Coronary artery (tissue), 2 donors: ENCODE measurements around the gene NAA15.

Experiments
- DNase-seq: peaks from one replicate; pipeline ENCODE4 v3.0.0-alpha.2; 2017; ENCODE audit warnings: low spot score
- H3K27ac ChIP-seq, 2 donors: fragments of 200-600 bp; sonication (generic); one replicate each; pipeline ENCODE4 v1.5.1; 2016 to 2019
- H3K4me3 ChIP-seq: fragments of 200-600 bp; sonication (generic); 2 replicates; pipeline ENCODE4 v1.5.1; 2016; ENCODE audit warnings: mild to moderate bottlenecking, moderate library complexity
- TF ChIP-seq, protein P1 (sequence below): fragments of 200-600 bp; sonication (generic); IDR thresholded peaks from one replicate; pipeline ENCODE4 v1.5.1; 2019; ENCODE audit warnings: antibody characterized with exemption

Gene NAA15

DNA sequence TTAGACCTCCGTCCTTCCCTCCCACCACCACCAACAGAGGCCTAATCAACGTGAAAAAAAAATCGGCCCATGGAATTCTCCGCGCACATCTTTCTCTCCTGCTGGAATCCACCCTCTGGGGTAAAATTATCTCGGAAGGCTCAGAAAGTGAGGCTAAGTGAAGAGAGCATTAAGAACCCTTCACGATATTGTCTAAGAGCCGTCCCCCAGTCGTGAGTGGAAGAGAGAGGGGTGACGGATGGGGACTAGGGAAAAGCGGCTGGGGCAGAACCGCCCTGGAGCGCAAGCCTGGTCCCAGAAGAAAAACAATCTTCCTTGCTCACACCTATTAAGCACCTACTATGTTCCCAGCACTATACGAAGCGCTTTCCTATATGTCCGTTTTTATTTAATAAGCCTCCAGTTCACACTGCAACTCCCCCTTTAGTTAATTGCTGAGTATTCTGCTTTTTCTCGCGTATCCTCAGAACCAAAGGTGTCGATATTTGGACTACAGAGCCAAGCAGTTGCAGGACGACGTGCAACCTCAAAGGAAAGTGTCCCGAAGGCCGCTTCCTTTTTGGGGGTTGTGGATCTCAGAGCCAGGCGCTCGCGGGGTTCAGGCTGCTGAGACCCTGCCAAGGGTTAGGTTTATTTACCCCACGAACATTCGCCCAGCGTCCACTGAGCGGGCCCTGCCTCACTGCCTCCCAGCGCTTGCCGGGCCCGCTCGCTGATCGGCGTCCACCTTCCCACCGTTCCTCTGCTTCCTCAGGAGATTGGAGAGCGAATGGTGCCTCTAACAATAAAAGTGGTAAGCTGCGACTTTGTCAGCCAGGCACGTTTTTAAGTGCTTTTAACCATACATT, 22.2 kb upstream of the NAA15 start:
- peak overlapping the region; percentile 75 for H3K4me3 ChIP-seq
- TF ChIP-seq, protein P1, sequence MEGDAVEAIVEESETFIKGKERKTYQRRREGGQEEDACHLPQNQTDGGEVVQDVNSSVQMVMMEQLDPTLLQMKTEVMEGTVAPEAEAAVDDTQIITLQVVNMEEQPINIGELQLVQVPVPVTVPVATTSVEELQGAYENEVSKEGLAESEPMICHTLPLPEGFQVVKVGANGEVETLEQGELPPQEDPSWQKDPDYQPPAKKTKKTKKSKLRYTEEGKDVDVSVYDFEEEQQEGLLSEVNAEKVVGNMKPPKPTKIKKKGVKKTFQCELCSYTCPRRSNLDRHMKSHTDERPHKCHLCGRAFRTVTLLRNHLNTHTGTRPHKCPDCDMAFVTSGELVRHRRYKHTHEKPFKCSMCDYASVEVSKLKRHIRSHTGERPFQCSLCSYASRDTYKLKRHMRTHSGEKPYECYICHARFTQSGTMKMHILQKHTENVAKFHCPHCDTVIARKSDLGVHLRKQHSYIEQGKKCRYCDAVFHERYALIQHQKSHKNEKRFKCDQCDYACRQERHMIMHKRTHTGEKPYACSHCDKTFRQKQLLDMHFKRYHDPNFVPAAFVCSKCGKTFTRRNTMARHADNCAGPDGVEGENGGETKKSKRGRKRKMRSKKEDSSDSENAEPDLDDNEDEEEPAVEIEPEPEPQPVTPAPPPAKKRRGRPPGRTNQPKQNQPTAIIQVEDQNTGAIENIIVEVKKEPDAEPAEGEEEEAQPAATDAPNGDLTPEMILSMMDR: no peak
- no peak overlapping the region for H3K27ac ChIP-seq
- no peak for DNase-seq

DNA sequence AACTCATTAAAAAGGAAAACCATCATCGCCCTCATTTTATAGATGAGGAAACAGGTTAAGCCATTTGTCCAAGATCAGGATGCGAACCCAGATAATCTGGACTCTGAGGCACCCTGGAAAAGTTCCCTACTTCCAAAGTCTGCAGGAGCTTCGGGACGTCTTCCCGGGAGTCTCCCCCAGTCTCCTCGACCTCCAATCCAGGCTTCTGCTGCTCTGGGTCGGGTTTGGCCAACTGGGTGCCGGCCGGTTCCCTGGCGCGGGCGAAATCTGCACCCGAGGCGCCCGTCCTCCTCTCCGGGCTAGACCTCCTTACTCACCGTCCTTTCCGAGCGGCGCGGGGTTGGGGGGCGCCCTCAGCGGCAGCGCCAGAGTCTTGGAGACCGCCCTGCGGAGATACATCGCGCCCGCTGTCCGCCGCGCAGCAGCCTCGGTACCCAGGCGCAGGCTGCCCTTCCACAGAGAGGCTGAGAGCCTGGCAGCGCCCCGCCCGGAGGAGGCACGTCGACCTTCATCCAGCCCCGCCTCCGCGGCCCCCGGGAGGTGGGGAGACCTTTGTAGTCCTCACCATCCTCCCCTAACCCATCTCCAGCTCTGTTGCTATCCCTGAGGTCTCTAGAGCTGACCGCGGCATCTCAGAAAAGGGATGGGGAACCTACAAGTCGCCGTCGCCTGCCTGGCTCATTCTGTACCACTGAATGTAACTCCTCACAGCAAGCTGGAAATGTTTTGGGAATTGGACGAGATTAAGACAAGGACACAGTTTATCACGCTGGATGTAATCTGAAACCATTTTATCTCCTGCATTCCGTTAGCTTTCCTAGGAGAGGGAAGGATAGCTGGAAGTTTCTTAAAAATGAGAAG, 21.3 kb upstream of the NAA15 start, which contains the start of gene MGARP:
TSS of gene MGARP (minus strand) at position 466 of the 861 bp plus-strand sequence. CDS start at position 399, 67 bp downstream.
- TF ChIP-seq, protein P1: no peak
- peak within 1 kb of the TSS; percentile 75 for H3K4me3 ChIP-seq
- no peak within 1 kb of the TSS for H3K27ac ChIP-seq
- no peak for DNase-seq

DNA sequence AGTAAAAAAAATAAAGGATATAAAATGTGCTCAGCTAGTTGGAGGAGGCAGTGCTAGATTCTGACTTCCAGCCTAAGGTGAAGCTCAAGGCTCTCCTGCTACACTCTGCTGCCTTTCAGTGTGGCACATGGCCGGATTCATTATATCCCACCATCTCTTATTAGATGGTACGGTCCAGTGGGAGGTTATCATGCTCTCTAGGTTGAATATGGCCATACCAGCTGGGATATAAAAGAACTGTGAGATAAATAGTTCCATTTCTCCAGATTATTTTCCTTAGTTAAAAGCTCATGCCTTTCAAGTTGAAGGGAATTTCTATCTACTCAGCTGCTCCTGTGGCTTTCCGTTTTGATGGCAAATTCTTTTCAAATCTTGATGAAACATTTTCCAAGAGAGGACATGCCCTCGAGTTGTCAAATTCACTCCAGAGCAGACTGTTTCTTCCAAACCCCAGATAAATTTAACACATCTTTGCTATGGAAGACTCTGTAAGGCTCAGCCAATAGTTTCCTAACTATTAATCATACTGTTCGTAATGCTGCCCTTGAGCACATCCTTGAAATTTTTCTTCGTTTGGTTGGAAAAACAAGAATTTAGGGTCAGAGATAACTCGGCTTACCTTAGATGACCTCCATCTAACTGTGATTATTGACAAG, 19.1 kb upstream of the NAA15 start:
- no peak overlapping the region for H3K4me3 ChIP-seq
- TF ChIP-seq, protein P1: no peak
- no peak overlapping the region for H3K27ac ChIP-seq
- DNase-seq: no peak

DNA sequence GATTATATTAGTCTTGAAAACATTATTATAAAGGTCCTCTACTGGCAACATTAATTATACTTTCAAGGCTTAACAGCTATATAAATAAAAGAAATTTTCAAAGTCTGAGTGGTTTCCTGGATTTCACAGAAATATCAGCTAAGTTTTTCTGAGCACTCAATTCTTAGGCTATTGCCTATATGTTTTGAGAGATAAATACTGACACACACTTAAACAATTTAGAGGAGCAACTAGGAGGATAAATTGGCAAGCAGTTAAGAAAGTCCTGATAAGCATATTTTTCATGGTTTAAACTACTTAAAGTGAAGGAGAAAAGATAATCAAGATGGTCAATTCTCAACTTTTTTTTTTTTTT, 18.6 kb upstream of the NAA15 start:
- TF ChIP-seq, protein P1: no peak
- Histone ChIP-seq H3K27ac (no peak overlapping the region), H3K4me3 (no peak overlapping the region)
- DNase-seq: no peak

DNA sequence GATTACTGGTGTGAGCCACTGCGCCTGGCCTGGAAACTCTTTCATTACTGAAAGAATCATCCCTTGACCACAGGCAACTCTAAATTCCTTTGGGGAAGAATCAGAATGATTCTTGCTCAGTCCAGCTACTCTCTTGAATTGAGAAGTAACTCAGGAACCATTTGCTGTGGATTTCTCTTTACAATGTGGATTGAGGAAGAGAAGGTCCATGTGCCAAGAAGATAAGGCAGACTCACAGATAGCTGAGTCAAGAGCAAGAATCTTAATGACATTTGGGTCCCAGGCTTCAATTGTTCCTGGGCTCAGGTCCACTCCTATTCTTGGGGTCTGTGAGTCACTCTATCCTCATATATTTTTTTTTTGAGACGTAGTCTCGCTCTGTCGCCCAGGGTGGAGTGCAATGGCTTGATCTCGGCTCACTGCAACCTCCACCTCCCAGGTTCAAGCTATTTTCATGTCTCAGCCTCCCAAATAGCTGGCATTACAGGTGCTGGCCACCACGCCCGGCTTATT, 15.1 kb upstream of the NAA15 start:
- Histone ChIP-seq H3K4me3 (no peak overlapping the region), H3K27ac (no peak overlapping the region)
- TF ChIP-seq, protein P1: no peak
- no peak for DNase-seq

DNA sequence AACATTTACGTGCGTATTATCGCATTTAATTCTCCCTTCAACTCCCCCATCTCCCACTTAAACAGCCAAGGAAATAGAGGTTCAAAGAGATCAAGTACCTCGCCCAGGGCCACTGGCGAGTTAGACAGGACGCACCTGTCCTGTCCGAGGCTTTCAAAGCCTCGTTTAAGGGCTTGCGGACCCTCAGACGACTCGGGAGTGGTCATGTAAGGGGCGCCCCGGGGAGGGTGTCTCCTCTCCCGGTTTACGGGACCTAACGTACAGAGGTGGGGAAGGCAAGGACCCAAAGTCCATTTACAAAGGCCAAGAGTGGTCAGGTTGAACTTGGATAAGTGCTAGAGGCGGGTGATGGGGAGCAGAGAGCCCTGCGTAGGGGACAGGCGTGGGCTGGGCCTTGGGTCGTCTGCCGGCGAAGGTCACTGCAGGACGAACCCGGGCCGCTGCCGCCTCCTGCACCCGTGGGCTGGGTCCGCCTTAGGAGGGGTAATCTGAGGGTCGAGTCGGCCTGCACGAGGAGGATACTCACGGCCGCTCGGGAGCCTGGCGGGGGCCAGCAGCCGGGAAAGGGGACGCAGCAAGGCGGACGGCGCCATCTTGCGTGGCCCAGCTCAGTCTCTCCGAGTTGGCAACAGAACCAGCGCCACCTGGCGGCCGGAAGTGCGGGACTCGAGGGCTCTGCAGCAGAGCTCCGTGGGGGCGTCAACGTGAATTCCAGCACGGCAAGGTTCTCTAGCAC, 5.9 kb upstream of the NAA15 start:
- DNase-seq: peak; percentile 97
- H3K4me3 ChIP-seq: peak overlapping the region; percentile 89
- H3K27ac ChIP-seq: peak overlapping the region; percentile 87 to 88
- TF ChIP-seq, protein P1: peak; percentile 91
